A673 (cell line): ENCODE results near the gene HDGF. TPM values are rescaled to one million over a fixed set of nuclear protein-coding genes. Genes with fewer than 3 reads are reported as not detected.

Experiments
- BruUV-seq: library from RNA; stranded (reverse); fragments of 400-500 nt; replicated peaks from 2 replicates; lab custom pipeline; 2021; lab: Mats Ljungman, UMichigan
- CTCF ChIA-PET: fragments of 300-600 bp; sonication (Branson Sonifier 250); formaldehyde crosslinking; loops from one replicate; lab custom pipeline; 2022; ENCODE audit warnings: antibody characterized with exemption; lab: Charles Lee
- POLR2A ChIA-PET: fragments of 300-600 bp; sonication (Branson Sonifier 250); formaldehyde crosslinking; loops from one replicate; lab custom pipeline; 2022; ENCODE audit warnings: antibody characterized with exemption; ENCODE audit not compliant: low non-redundant PET; lab: Charles Lee
- DNase-seq: peaks from one replicate; pipeline ENCODE4 v3.0.0-alpha.2; 2015; ENCODE audit warnings: low spot score
- H3K27ac ChIP-seq: fragments of 200-600 bp; sonication (generic); 2 replicates; pipeline ENCODE4 v1.5.1; 2016; ENCODE audit warnings: mixed run types, low read depth, mild to moderate bottlenecking, mixed read lengths, antibody characterized with exemption, low read length; ENCODE audit not compliant: poor library complexity, severe bottlenecking
- H3K27me3 ChIP-seq: fragments of 200-600 bp; sonication (generic); replicated peaks from 2 replicates; pipeline ENCODE4 v1.6.1; 2017; ENCODE audit warnings: mixed run types, low read depth, mild to moderate bottlenecking, mixed read lengths, antibody characterized with exemption, low read length; ENCODE audit not compliant: insufficient read depth, poor library complexity
- H3K36me3 ChIP-seq: fragments of 200-600 bp; sonication (generic); 2 replicates; pipeline ENCODE4 v1.6.1; 2016; ENCODE audit warnings: mixed run types, mild to moderate bottlenecking, mixed read lengths, antibody characterized with exemption, low read length; ENCODE audit not compliant: insufficient read depth, poor library complexity, severe bottlenecking
- H3K4me1 ChIP-seq: fragments of 200-600 bp; sonication (generic); 2 replicates; pipeline ENCODE4 v1.6.1; 2017; ENCODE audit warnings: mixed run types, mild to moderate bottlenecking, mixed read lengths, antibody characterized with exemption, low read length; ENCODE audit not compliant: insufficient read depth, poor library complexity, severe bottlenecking
- H3K4me3 ChIP-seq: fragments of 200-600 bp; sonication (generic); 2 replicates; pipeline ENCODE4 v1.5.1; 2016; ENCODE audit warnings: low read depth, mixed run types, mild to moderate bottlenecking, mixed read lengths, low read length; ENCODE audit not compliant: poor library complexity, severe bottlenecking
- H3K9me3 ChIP-seq: fragments of 200-600 bp; sonication (generic); 2 replicates; pipeline ENCODE4 v1.6.1; 2016; ENCODE audit warnings: mixed run types, low read depth, mild to moderate bottlenecking, mixed read lengths, antibody characterized with exemption, low read length; ENCODE audit not compliant: poor library complexity, severe bottlenecking
- EZH2 ChIP-seq: fragments of 200-600 bp; sonication (generic); IDR thresholded peaks from 2 replicates; pipeline ENCODE4 v1.6.1; 2017; ENCODE audit warnings: borderline replicate concordance, low read depth, mild to moderate bottlenecking, mixed read lengths, antibody characterized with exemption, low read length; ENCODE audit not compliant: poor library complexity, severe bottlenecking
- intact Hi-C: fragments of 100-400 bp; cut with micrococcal nuclease; formaldehyde crosslinking; loops from one replicate; pipeline ENCODE4 v1.10.0; 2022; ENCODE audit not compliant: unreplicated experiment
- total RNA-seq: library from RNA; stranded (reverse); gene quantifications from 2 replicates; pipeline ENCODE4 v1.2.3, GENCODE V29; 2021
- TF ChIP-seq, protein P1 (sequence below): fragments of 300-800, 200-600 bp; sonication (generic); conservative IDR thresholded peaks from 2 replicates; pipeline ENCODE4 v1.5.1; 2017; ENCODE audit warnings: low read depth, mild to moderate bottlenecking, antibody characterized with exemption, low read length, moderate library complexity, mixed read lengths

HDGF gene
- total RNA-seq, 1 experiment from 2014 or later: 536 TPM

DNA sequence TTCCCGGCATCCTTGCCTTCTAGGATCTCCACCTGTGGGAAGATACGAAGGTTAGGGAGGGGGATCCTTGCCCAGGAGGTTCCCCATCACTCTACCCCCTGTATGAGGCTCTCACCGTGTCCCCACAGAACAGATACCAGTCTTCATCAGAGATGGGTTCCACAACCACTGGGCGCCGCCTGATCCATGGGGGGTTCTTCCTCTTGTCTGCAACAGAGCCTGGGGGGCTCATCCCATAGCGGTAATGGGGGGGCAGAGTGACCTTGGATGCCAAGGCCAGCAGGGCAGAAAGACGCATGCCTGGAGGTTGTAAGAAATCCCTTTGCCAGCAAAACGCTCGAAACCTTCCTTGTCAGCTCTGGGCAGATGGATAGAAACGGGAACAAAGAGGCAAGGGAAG lies 13.1 kb downstream of the HDGF start:
- ChIA-PET CTCF (interaction anchor here (1.0 kb wide), 1 partner anchor 348 kb away, joined by 4 read pairs; no protein-coding TSS in a partner anchor), POLR2A (interaction anchor here (0.6 kb wide), 1 partner anchor 545 kb away, joined by 3 read pairs; no protein-coding TSS in a partner anchor)
- no peak overlapping the region for H3K4me3 ChIP-seq
- peaks cover 45% of the 10 kb centered on the region for H3K36me3 ChIP-seq
- TF ChIP-seq, protein P1, sequence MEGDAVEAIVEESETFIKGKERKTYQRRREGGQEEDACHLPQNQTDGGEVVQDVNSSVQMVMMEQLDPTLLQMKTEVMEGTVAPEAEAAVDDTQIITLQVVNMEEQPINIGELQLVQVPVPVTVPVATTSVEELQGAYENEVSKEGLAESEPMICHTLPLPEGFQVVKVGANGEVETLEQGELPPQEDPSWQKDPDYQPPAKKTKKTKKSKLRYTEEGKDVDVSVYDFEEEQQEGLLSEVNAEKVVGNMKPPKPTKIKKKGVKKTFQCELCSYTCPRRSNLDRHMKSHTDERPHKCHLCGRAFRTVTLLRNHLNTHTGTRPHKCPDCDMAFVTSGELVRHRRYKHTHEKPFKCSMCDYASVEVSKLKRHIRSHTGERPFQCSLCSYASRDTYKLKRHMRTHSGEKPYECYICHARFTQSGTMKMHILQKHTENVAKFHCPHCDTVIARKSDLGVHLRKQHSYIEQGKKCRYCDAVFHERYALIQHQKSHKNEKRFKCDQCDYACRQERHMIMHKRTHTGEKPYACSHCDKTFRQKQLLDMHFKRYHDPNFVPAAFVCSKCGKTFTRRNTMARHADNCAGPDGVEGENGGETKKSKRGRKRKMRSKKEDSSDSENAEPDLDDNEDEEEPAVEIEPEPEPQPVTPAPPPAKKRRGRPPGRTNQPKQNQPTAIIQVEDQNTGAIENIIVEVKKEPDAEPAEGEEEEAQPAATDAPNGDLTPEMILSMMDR: no peak
- TF ChIP-seq EZH2: no peak
- no peak for DNase-seq
- H3K27ac ChIP-seq: no peak overlapping the region
- intact Hi-C loops: no loop called here
- peaks cover 8% of the 10 kb centered on the region for H3K4me1 ChIP-seq
- BruUV-seq: no TSS peak
- no peaks in the 10 kb centered on the region for H3K9me3 ChIP-seq
- H3K27me3 ChIP-seq: no peaks in the 10 kb centered on the region

DNA sequence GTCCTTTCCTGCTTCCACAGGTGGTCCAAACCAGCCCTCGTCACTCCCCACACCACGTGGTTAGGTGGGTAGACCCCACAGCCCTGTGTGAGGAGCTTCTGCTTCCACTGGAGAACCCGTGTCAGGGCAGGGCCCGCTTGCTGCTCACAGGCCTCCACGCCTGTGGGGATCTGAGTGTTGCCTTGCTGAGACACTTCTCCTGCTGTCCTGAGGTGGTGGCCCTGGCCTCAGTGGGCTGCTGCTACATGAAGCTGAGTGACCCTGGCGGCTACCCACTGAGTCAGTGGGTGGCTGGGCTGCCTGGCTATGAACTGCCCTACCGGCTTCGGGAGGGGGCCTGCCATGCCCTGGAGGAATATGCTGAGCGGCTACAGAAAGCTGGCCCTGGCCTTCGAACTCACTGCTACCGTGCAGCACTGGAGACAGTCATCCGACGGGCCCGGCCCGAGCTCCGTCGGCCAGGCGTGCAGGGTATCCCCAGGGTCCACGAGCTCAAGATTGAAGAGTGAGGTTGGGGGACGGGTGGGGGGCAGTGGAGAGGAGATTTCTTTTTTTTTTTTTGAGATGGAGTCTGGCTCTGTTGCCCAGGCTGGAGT lies 17.4 kb downstream of the HDGF start:
- TF ChIP-seq, protein P1: no peak
- TF ChIP-seq EZH2: no peak
- ChIA-PET POLR2A (interaction anchor here (0.6 kb wide), 1 partner anchor 50 kb away, joined by 11 read pairs; no protein-coding TSS in a partner anchor), CTCF (no interaction called here)
- Histone ChIP-seq H3K9me3 (no peaks in the 10 kb centered on the region), H3K4me1 (no peaks in the 10 kb centered on the region), H3K27ac (no peak overlapping the region), H3K4me3 (no peak overlapping the region), H3K36me3 (peaks cover 27% of the 10 kb centered on the region), H3K27me3 (no peaks in the 10 kb centered on the region)
- DNase-seq: no peak
- BruUV-seq: no TSS peak
- intact Hi-C loops: no loop called here

DNA sequence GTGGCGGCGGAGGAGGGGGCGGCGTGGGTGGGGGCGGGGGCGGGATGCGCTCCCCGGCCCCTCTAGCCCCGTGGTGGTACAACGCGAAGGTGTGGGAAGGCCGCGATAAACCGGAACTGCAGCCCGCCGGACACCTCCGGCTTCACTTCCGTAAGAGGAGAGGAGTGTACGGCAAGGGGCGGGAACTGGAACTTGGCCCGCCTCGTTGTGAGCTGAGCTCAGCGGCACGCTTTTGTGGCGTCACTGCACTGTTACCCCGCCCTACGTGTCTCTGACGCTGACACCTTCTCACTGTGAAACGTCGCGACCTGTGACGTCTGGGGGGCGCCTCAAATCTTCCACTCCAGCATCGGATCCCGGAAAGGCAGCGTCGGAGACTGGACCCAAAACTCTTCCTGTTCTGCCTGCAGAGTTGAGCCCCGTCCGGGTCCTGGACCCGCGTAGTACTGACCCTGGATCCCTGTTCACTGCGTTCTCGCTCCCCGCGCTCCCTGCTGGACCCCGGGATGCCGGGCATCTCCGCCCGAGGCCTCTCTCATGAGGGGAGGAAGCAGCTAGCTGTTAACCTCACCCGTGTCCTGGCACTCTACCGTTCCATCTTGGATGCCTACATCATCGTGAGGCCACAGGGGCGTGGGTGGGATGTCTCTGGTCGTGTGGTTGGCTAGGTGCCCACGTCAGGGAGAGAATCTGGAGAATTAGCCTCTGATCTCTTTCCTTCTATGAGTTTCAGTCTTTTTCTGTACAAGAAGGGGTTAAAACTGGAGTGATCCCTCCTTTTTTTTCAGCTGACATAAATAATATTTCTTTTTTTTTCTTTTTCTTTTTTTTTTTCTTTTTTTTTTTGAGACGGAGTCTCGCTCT lies 22.6 kb downstream of the HDGF start, which contains the start of gene ISG20L2:
ISG20L2 (minus strand) TSS at position 168 of the 864 bp plus-strand sequence. CDS start 1,114 bp downstream, outside the sequence.
- POLR2A ChIA-PET: interaction anchor here (0.7 to 2.0 kb wide), 4 partner anchors 8 to 158 kb away, joined by 3 to 11 read pairs (median 6); partner anchors contain the start of gene MRPL24
- Histone ChIP-seq H3K27me3 (no peaks in the 10 kb centered on the region), H3K27ac (peak within 1 kb of the TSS; percentile 96), H3K9me3 (no peaks in the 10 kb centered on the region), H3K36me3 (peaks cover 12% of the 10 kb centered on the region), H3K4me1 (peaks cover 23% of the 10 kb centered on the region), H3K4me3 (peak within 1 kb of the TSS; percentile 95)
- BruUV-seq: TSS peak; percentile 76
- TF ChIP-seq, protein P1: no peak
- TF ChIP-seq EZH2: no peak
- DNase-seq: peak; percentile 99
- intact Hi-C loops: loop anchor here (2.0 kb wide), 1 partner anchor 40 kb away; no protein-coding TSS in a partner anchor
- CTCF ChIA-PET: interaction anchor here (0.7 to 5.2 kb wide), 3 partner anchors 38 to 131 kb away, joined by 4 to 117 read pairs (median 62); partner anchors contain the start of genes INSRR and NTRK1
